GM12874 (cell line): ENCODE measurements around the gene MITF.

Experiments
- CTCF ChIP-seq: IDR thresholded peaks from 2 replicates; pipeline ENCODE4 v1.5.1; 2011; ENCODE audit warnings: low read depth, mild to moderate bottlenecking, control low read depth, low read length, moderate library complexity; ENCODE audit not compliant: insufficient read depth

MITF gene

GRCh38 chr3:69866988-69867720 lies 127.9 kb downstream of the MITF start:
- no peak for TF ChIP-seq CTCF

GRCh38 chr3:69867941-69868505 lies 128.8 kb downstream of the MITF start:
- TF ChIP-seq CTCF = no peak

GRCh38 chr3:69868841-69869420 lies 129.7 kb downstream of the MITF start:
- no peak for TF ChIP-seq CTCF

- TF ChIP-seq CTCF = no peak
Observed at GRCh38 chr3:69869643-69870042, 130.4 kb downstream of the MITF start.

GRCh38 chr3:69871251-69871650 lies 132.0 kb downstream of the MITF start:
- TF ChIP-seq CTCF = no peak

- TF ChIP-seq CTCF = no peak
Observed at GRCh38 chr3:69871868-69872267, 132.6 kb downstream of the MITF start.

- TF ChIP-seq CTCF = no peak
Observed at GRCh38 chr3:69872783-69873378, 133.6 kb downstream of the MITF start.
